Glutamatergic neuron (in vitro differentiated cells): ENCODE results near the gene SYCE1L. TPM values are rescaled to one million over a fixed set of nuclear protein-coding genes. Genes with fewer than 3 reads are reported as not detected.
"Not testable (repeated sequence)": the region's sequence is repeated elsewhere in the genome, so short reads cannot be mapped to it uniquely, and the experiment has no call there.

Source experiments
- DNase-seq: peaks from one replicate; pipeline ENCODE4 v3.0.0; 2022
- H3K27ac Mint-ChIP-seq: one replicate; pipeline ENCODE4 v1.8.0; 2020; ENCODE audit warnings: mild to moderate bottlenecking, mixed read lengths, inconsistent platforms; ENCODE audit not compliant: unreplicated experiment
- H3K27me3 Mint-ChIP-seq: one replicate; pipeline ENCODE4 v1.8.0; 2020; ENCODE audit warnings: mild to moderate bottlenecking, moderate library complexity, mixed read lengths, inconsistent platforms; ENCODE audit not compliant: unreplicated experiment
- H3K36me3 Mint-ChIP-seq: one replicate; pipeline ENCODE4 v1.8.0; 2020; ENCODE audit warnings: mild to moderate bottlenecking, mixed read lengths, inconsistent platforms; ENCODE audit not compliant: unreplicated experiment
- H3K4me1 Mint-ChIP-seq: one replicate; pipeline ENCODE4 v1.8.0; 2020; ENCODE audit warnings: mild to moderate bottlenecking, low read depth, mixed read lengths, inconsistent platforms; ENCODE audit not compliant: unreplicated experiment
- H3K4me3 Mint-ChIP-seq: one replicate; pipeline ENCODE4 v1.8.0; 2020; ENCODE audit warnings: mild to moderate bottlenecking, mixed read lengths, inconsistent platforms; ENCODE audit not compliant: unreplicated experiment
- H3K9me3 Mint-ChIP-seq: one replicate; pipeline ENCODE4 v1.8.0; 2020; ENCODE audit warnings: mild to moderate bottlenecking, moderate library complexity, mixed read lengths, inconsistent platforms; ENCODE audit not compliant: unreplicated experiment
- long read RNA-seq: library from polyadenylated mRNA; unstranded; transcript quantifications from one replicate; pipeline ENCODE4 v2.0.0, GENCODE V29; 2020; ENCODE audit not compliant: unreplicated experiment
- total RNA-seq: library from RNA; stranded (reverse); fragmentation: NEBNext Ultra II Directional; extraction: Animal tissue kit (Norgen Biotek cat#: 25700); gene quantifications from one replicate; pipeline ENCODE4 v1.2.1, GENCODE V29; 2021; ENCODE audit not compliant: unreplicated experiment
- TF ChIP-seq, protein P1 (sequence below): fragments of 200-600 bp; sonication (generic); IDR thresholded peaks from one replicate; pipeline ENCODE4 v1.5.0; 2021; ENCODE audit not compliant: partially characterized antibody, unreplicated experiment

The SYCE1L gene, protein sequence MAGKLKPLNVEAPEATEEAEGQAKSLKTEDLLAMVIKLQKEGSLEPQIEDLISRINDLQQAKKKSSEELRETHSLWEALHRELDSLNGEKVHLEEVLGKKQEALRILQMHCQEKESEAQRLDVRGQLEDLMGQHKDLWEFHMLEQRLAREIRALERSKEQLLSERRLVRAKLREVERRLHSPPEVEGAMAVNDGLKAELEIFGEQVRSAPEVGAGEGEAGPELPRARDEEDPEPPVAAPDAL
- 12.8 TPM for total RNA-seq
- long read RNA-seq, partial matches to known transcripts: 6 of 12 reads
- long read RNA-seq, other reads (novel, unspliced or antisense): 2 of 12 reads

DNA sequence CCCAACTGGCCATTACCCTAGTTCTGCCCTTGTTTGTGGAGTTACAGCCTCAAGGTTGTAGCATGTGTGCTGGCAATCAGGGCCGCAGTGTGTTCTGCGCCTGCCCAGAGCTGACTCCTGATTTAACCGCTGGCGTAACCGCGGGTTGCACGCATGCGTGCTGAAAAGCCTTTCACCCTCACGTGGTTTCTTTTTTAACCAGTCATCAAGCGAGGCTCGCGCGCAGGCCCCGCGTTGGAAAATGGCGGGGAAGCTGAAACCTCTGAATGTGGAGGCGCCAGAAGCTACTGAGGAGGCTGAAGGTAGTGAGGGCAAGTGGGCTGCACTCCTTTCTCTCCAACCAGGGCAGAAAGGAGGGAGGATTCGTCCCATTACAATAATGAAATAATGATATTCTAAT is at the start of gene SYCE1L:
Gene SYCE1L, plus strand, starts transcription at position 198 of the 400 bp plus-strand sequence. Its CDS starts 44 bp downstream, at position 242.
- peaks cover 3% of the 10 kb centered on the region for H3K9me3 Mint-ChIP-seq
- no peak for DNase-seq
- H3K4me1 Mint-ChIP-seq: peaks cover 7% of the 10 kb centered on the region
- TF ChIP-seq, protein P1, sequence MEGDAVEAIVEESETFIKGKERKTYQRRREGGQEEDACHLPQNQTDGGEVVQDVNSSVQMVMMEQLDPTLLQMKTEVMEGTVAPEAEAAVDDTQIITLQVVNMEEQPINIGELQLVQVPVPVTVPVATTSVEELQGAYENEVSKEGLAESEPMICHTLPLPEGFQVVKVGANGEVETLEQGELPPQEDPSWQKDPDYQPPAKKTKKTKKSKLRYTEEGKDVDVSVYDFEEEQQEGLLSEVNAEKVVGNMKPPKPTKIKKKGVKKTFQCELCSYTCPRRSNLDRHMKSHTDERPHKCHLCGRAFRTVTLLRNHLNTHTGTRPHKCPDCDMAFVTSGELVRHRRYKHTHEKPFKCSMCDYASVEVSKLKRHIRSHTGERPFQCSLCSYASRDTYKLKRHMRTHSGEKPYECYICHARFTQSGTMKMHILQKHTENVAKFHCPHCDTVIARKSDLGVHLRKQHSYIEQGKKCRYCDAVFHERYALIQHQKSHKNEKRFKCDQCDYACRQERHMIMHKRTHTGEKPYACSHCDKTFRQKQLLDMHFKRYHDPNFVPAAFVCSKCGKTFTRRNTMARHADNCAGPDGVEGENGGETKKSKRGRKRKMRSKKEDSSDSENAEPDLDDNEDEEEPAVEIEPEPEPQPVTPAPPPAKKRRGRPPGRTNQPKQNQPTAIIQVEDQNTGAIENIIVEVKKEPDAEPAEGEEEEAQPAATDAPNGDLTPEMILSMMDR: no peak
- H3K27me3 Mint-ChIP-seq: peaks cover 3% of the 10 kb centered on the region
- H3K27ac Mint-ChIP-seq: no peak within 1 kb of the TSS
- H3K4me3 Mint-ChIP-seq: no peak within 1 kb of the TSS
- no peaks in the 10 kb centered on the region for H3K36me3 Mint-ChIP-seq

DNA sequence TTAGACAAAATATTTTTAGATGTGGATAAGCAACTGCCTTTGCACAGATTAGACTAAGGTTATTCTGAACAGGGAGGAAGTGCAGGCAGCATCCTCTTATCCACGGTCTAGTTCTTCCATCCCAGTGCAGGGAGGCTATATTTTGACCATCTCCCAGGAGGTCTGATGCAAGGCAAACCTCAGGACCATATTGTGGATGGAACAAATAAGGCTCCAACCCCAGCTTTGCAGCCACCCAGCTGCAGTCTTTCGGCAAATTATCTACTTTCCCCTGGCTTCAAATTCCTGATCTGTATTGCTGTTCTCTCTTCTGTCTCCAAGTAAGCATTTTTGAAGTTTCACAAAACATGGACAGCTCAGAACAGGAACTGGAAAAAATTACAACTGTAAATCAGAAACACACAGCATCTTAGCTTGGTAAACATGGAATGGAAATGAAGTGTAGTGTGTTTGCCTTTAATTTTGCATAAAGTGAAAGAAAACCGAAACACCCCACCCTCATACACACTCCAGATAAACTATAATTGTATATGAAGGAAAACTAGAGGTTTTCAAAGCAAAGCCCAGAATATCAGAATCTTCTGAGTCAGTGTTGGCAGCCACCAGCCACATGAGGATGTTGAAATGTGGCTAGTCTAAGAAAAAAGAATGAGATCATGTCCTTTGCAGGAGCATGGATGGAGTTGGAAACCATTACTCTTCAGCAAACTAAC is 41.7 kb upstream of the SYCE1L start:
- no peaks in the 10 kb centered on the region for H3K36me3 Mint-ChIP-seq

DNA sequence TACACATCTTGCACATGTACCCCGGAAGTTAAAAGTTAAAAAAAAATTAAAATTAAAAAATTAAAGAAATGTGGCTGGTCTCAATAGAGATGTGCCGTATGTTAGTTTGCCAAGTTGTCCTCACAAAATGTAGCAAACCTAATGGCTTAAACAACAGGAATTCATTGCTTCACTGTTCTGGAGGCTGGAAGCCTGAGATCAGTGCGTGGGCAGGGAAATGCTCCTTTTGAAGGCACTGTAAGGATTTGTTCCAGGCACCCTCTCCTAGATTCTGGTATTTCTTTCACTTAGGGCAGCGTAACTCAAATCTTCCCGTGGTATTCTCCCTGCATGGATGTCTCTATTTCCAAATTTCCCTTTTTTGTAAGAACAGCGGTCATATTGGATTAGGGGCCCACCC is 40.9 kb upstream of the SYCE1L start:
- no peak for DNase-seq
- H3K27me3 Mint-ChIP-seq: peaks cover 2% of the 10 kb centered on the region
- H3K27ac Mint-ChIP-seq: no peak overlapping the region
- TF ChIP-seq, protein P1: no peak
- no peak overlapping the region for H3K4me3 Mint-ChIP-seq
- no peaks in the 10 kb centered on the region for H3K9me3 Mint-ChIP-seq
- H3K4me1 Mint-ChIP-seq: peaks cover 7% of the 10 kb centered on the region
- H3K36me3 Mint-ChIP-seq: no peaks in the 10 kb centered on the region

More for the DNA sequence above, 41.7 kb upstream of the SYCE1L start:
- no peaks in the 10 kb centered on the region for H3K9me3 Mint-ChIP-seq
- no peak for DNase-seq
- no peak overlapping the region for H3K27ac Mint-ChIP-seq
- H3K4me3 Mint-ChIP-seq: no peak overlapping the region
- no peaks in the 10 kb centered on the region for H3K27me3 Mint-ChIP-seq
- H3K4me1 Mint-ChIP-seq: peaks cover 7% of the 10 kb centered on the region
- TF ChIP-seq, protein P1: no peak

DNA sequence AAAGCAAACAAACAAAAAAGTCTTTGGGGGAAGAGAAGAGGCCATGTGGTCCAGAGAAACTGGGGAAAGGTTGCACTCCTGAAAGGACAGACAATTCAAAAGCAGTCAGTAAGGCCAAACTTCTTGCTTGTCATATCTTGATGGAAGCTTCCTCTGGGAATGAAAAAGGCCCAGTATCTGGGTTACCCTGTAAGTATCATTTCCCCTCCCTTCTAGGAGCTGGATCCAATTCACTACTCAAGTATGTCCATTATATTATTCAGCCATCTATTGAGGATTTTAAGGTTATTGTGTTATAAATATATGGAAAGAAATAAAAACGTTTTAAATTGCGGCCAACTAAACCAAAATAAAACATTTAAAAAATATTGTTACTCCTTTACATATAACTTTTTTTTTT is 34.2 kb upstream of the SYCE1L start:
- peaks cover 6% of the 10 kb centered on the region for H3K4me1 Mint-ChIP-seq
- peaks cover 2% of the 10 kb centered on the region for H3K27me3 Mint-ChIP-seq

DNA sequence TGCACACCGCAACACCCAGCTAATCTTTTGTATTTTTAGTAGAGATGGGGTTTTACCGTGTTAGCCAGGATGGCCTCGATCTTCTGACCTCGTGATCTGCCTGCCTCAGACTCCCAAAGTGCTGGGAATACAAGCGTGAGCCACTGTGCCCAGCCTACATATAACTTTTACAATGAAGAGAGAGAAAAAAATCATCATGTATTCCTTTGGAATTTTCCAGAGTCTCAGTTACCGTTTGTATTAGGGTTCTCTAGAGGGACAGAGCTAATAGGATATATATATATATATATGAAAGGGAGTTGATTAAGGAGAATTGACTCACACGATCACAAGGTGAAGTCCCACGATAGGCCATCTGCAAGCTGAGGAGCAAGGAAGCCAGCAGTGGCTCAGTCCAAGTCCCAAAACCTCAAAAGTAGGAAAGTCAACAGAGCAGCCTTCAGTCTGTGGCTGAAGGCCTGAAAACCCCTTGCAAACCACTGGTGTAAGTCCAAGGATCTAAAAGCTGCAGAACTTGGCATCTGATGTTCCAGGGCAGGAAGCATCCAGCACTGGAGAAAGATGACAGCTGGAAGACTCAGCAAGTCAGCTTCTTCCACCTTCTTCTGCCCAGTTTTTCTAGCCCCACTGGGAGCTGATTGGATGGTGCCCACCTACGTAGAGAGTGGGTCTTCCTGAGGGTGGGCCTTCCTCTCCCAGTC is 33.5 kb upstream of the SYCE1L start:
- not testable (repeated sequence) for H3K27ac Mint-ChIP-seq, H3K9me3 Mint-ChIP-seq, H3K4me1 Mint-ChIP-seq, H3K4me3 Mint-ChIP-seq, H3K36me3 Mint-ChIP-seq, H3K27me3 Mint-ChIP-seq, DNase-seq

More for the DNA sequence above, 34.2 kb upstream of the SYCE1L start:
- H3K27ac Mint-ChIP-seq: no peak overlapping the region
- H3K4me3 Mint-ChIP-seq: no peak overlapping the region
- TF ChIP-seq, protein P1: no peak
- H3K9me3 Mint-ChIP-seq: peaks cover 1% of the 10 kb centered on the region
- no peaks in the 10 kb centered on the region for H3K36me3 Mint-ChIP-seq
- DNase-seq: no peak
